Measurements from ENCODE around the gene GPAT3. TPM values are rescaled to one million over a fixed set of nuclear protein-coding genes. Genes with fewer than 3 reads are reported as not detected.

GPAT3 gene
- total RNA-seq, 2 experiments from 2014 or later: 4.1 to 5.0 TPM

DNA sequence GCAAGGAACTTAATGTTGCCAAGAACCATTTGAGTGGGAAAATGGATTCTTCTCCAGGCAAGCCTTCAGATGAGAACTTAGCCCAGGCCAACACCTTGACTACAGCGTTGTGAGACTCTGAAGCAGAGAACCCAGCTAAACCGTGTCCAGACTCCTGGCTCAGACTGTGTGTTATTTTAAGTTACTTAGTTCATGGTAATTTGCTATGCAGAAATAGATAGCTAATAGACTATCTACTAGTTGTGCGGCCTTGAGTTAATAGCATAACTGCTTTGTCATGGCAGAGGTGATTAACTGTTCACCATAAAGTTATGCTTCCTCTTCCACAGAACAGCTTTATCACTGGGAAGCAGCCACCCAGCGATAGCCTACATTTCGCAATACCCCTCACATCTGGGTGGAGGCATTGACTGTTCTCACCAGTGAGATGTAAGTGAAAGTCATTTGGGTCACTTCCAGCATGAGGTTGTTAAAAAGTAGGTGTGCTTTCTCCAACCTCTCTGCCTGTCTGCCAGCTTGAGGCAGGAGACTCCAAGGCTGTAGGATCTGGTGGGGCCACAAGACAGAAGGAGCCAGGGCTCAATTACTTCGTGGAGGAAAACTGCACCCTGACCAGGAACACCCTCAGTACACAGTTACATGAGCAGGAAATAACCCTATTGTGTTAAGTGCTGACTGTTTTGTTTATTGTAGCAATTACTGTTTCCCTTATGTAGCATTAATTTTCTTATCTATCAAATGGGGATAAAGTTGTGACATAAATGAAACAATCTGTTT lies 94.2 kb downstream of the GPAT3 start:
- CTCF ChIA-PET: no interaction called here
- POLR2A ChIA-PET: no interaction called here

DNA sequence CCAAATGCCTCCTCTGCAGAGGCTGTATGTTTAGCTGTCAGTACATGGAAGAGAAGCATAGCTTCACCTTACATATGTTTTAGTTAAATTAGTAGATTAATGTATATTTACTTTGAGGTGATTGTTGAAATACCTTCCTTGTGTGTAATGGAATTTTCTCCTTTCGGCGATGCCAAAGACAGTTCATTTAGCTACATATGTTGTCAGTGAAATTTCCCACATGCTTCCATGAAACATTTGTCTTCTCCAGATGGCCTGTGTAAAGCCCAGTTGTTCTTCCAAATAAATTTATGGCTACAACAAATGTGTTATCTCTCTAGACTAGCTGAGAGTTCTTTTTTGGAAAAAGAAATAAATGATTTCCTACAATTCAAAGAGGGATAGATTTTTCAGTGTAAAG lies 95.2 kb downstream of the GPAT3 start:
- ChIA-PET POLR2A (no interaction called here), CTCF (no interaction called here)

DNA sequence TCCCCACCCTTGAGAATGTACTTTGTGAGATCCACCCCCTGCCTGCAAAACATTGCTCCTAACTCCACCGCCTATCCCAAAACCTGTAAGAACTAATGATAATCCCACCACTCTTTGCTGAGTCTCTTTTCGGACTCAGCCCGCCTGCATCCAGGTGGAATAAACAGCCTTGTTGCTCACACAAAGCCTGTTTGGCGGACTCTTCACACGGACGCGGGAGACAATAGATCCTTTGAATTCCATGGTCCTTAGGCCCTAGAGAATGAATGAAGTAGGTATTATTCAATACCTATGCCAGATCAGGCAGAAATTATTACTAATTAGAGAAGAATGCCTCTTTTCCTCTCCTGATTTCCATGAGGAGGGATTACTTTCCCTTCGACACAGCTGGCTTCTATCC lies 101.0 kb downstream of the GPAT3 start:
- ChIA-PET POLR2A (no interaction called here), CTCF (no interaction called here)

DNA sequence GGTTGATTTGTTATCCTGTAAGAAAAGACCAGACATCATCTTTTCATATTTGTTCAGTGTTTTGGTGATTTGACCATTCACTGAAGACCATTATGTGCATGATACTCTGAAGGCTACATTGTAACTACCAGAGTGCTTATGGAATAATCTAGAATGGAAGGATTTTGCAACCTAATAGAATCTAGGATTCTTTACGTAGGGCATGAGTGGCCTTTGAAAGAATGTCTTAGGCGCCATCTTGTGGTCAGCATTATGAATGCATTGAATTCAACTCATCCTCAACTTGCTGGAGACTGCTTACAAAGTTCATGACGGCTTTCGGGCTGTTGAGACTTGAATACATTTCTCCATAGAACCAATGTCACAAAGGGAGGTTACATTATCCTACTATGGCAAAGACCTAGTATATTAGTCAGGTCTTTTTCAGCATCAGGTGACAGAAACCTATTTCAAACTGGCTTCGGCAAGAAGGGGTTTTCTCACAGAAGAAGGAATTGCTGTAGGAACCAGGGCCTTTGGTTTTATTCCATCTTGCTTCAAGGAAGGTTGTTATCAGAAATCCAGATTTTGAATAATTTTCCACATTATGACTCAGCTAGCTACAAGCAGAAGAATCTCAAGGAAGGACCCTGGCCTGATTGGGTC lies 104.1 kb downstream of the GPAT3 start:
- ChIA-PET CTCF (interaction anchor here (0.9 to 1.4 kb wide), 2 partner anchors 129 to 131 kb away, joined by 4 to 5 read pairs; no protein-coding TSS in a partner anchor), POLR2A (no interaction called here)

DNA sequence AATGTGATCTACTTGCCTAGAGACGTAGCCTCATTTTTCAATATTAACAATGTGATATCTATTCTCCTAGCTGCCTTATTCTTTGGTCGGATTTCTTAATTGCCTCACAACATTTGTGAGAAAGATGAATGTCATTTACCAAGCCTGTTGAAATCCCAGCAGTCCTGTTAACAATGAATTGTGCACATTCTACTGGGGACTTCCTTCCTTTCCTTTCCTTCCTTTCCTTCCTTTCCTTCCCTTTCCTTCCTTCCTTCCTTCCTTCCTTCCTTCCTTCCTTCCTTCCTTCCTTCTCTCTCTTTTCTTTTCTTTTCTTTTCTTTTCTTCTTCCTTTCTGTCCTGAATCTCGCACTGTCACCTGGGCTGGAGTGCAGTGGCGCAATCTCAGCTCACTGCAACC lies 107.1 kb downstream of the GPAT3 start:
- CTCF ChIA-PET: interaction anchor here (0.6 to 4.6 kb wide), 3 partner anchors 74 to 144 kb away, joined by 3 to 17 read pairs (median 12); no protein-coding TSS in a partner anchor
- POLR2A ChIA-PET: no interaction called here

DNA sequence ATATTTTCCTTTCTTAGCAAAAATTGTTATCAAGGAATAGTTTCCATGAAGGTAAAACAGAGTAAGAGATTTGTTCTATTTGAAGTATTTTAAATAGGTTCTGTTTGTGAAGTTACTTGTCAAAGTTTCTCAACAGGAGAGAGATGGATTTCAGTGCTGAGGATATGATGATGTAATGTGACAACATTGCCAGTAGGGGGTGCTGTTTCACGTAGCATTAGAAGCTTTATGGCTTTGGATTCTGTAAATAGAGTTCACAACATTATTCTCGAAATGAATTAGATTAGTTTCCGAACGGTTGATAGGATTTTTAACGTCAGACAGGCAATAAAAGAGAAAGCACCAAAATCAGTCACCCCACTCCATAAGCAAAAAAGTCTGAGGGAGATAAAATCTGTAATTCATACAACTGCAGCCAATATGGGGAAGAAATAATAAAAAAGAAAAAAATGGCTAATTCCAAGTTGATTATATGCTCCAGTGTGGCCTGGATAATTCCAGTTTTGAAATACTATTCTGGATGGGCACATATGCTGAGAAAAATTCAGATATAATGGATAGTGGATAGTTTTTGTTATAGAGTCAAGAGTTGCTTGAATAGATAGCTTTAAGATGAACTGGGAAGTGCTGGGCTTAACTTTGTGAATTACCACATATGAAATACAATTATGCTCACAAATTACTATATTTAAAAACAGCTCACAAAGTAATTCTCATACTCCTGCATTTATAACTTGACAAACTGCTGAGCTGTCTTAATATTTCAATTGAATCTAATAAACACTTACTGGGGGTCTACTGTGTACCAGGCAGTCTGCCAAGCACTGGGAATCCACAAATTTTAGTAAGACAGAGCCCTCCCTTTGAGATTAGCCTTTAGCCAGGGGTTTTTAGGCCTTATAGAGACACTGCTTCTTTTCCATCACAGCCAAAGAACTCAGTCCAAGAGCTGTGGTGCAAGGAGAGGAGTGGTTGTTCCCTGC lies 109.1 kb downstream of the GPAT3 start:
- ChIA-PET CTCF (interaction anchor here (0.6 to 4.6 kb wide), 6 partner anchors 13 to 211 kb away, joined by 3 to 17 read pairs (median 3); no protein-coding TSS in a partner anchor), POLR2A (no interaction called here)

DNA sequence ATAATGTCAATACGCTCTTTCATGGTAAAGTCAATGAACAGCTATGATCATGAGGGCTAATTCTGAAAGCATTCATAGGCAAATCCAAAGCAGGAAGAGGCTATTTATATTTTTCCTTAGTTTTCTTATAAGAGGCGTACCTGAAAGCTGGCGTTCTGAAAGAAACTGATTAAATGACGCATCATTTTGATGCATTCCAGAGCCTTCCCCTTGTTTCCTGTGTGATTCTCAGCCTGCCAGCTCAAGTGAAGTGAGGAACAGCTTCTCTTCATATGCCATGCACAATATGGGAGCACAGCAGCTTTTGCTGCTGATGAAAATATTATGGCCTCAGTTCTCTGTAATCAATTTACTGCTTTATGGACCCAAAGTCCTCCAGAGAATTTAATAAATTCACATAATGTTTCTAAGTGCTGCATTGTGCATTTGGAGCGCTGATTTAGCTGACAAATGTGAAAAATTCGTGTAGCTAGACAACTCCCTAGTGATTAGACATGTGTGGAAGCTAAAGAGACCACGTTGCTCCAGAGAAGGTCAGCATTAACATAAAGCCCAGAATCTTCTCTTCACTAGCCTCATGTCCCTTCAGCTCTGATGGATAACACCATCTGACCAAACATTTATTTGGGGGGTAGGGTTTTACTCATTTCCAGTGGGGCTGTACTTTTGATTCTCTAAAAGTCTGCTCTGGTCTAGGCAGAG lies 110.8 kb downstream of the GPAT3 start:
- CTCF ChIA-PET: interaction anchor here (1.3 to 4.6 kb wide), 2 partner anchors 12 to 138 kb away, joined by 4 to 17 read pairs; no protein-coding TSS in a partner anchor
- POLR2A ChIA-PET: no interaction called here

DNA sequence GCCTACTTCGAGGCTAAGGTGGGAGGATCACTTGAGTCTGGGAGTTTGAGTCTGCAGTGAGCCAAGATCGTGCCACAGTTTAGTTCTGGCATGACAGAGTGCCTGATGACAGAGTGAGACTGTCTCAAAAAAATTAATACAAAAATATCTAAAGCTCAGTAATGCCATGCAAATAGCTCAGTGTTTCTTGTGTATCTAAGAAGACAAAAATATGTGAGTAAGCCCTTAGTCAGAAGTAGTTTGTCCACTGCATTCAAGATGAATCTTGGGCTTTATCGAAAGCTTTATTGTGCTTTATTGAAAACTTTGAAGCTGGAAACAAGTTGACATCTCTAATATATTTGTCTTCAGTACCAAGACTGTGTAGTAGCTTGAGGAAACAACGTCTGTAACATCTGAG lies 115.9 kb downstream of the GPAT3 start:
- ChIA-PET CTCF (no interaction called here), POLR2A (no interaction called here)

Other genes starting within 250 kb of the GPAT3 start
- gene HPSE, start 201.3 kb upstream of the GPAT3 start, total RNA-seq: 1 to 10 TPM; 7.1 to 7.6 TPM
- gene HELQ, start 80.3 kb upstream of the GPAT3 start, total RNA-seq: 10 to 100 TPM; 10.9 to 11.7 TPM
- 10 to 100 TPM; 72.3 to 84.5 TPM for gene MRPS18C, start 80.0 kb upstream of the GPAT3 start, total RNA-seq
- 10 to 100 TPM in 1 of 2 experiments, 1 to 10 TPM in 1; 9.7 to 10.5 TPM for gene ABRAXAS1, start 51.0 kb upstream of the GPAT3 start, total RNA-seq

Data from activated CD8-positive, alpha-beta memory T cell treated with anti-CD3 and anti-CD28 coated beads for 36 hours (primary cell).